SU-DHL-6 (cell line): ENCODE results near the gene AJAP1.

ENCODE experiments used
- H2AFZ ChIP-seq: fragments of 200-600 bp; sonication (generic); 2 replicates; pipeline ENCODE4 v1.6.1; 2014; ENCODE audit warnings: low read depth, mild to moderate bottlenecking, moderate library complexity, mixed read lengths, antibody characterized with exemption, low read length; ENCODE audit not compliant: severe bottlenecking
- H3F3A ChIP-seq: fragments of 200-600 bp; shearing (Covaris generic); 2 replicates; pipeline ENCODE4 v1.6.0; 2016; ENCODE audit warnings: antibody characterized with exemption, mild to moderate bottlenecking; ENCODE audit not compliant: insufficient read depth
- H3K27ac ChIP-seq: fragments of 200-600 bp; sonication (generic); 2 replicates; pipeline ENCODE4 v1.5.1; 2016; ENCODE audit warnings: low read depth, mild to moderate bottlenecking, low read length, moderate library complexity, mixed read lengths
- H3K27me3 ChIP-seq: fragments of 200-600 bp; sonication (generic), shearing (Covaris generic); 2 replicates; pipeline ENCODE4 v1.6.0; 2014; ENCODE audit warnings: mild to moderate bottlenecking, low read length
- H3K36me3 ChIP-seq: fragments of 200-600 bp; sonication (generic); 2 replicates; pipeline ENCODE4 v1.6.1; 2014; ENCODE audit warnings: mild to moderate bottlenecking, low read length, mixed read lengths
- H3K4me2 ChIP-seq: fragments of 300-600, 200-600 bp; shearing (Covaris generic), sonication (generic); 2 replicates; pipeline ENCODE4 v1.6.0; 2014; ENCODE audit warnings: low read length, low read depth, mild to moderate bottlenecking; ENCODE audit not compliant: poor library complexity, severe bottlenecking
- H3K4me3 ChIP-seq: fragments of 200-600 bp; sonication (generic); 2 replicates; pipeline ENCODE4 v1.5.1; 2014; ENCODE audit warnings: antibody characterized with exemption, low read length, mild to moderate bottlenecking, mixed read lengths; ENCODE audit not compliant: insufficient read depth, poor library complexity, severe bottlenecking
- H3K79me2 ChIP-seq: fragments of 200-600 bp; sonication (generic); 2 replicates; pipeline ENCODE4 v1.6.1; 2014; ENCODE audit warnings: mild to moderate bottlenecking, low read length, moderate library complexity; ENCODE audit not compliant: insufficient read depth
- H3K9ac ChIP-seq: fragments of 200-600 bp; sonication (generic); 2 replicates; pipeline ENCODE4 v1.7.0; 2014; ENCODE audit warnings: mild to moderate bottlenecking, low read length
- H3K9me2 ChIP-seq: fragments of 200-600 bp; sonication (generic); replicated peaks from 2 replicates; pipeline ENCODE4 v1.6.1; 2014; ENCODE audit warnings: low read length; ENCODE audit not compliant: insufficient read depth
- H3K9me3 ChIP-seq: fragments of 200-600 bp; sonication (generic); 2 replicates; pipeline ENCODE4 v1.6.1; 2014; ENCODE audit warnings: low read length, mixed read lengths; ENCODE audit not compliant: insufficient read depth
- H4K20me1 ChIP-seq: fragments of 200-600 bp; sonication (generic); 2 replicates; pipeline ENCODE4 v1.6.1; 2014; ENCODE audit warnings: low read depth, mild to moderate bottlenecking, antibody characterized with exemption, low read length, moderate library complexity, mixed read lengths
- CTCF ChIP-seq: fragments of 200-600 bp; sonication (generic); IDR thresholded peaks from one replicate; pipeline ENCODE4 v1.5.1; 2017; ENCODE audit warnings: antibody characterized with exemption, mild to moderate bottlenecking, low read length, moderate library complexity; ENCODE audit not compliant: insufficient read depth, poor library complexity, severe bottlenecking
- EZH2phosphoT487 ChIP-seq: fragments of 200-600 bp; sonication (generic), shearing (Covaris generic); conservative IDR thresholded peaks from 2 replicates; pipeline ENCODE4 v1.6.1; 2018; ENCODE audit warnings: mild to moderate bottlenecking, antibody characterized with exemption, low read length, moderate library complexity, mixed read lengths

Gene AJAP1

GRCh38 chr1:4770713-4771112, 116.3 kb downstream of the AJAP1 start:
- Histone ChIP-seq H3K27ac (no peak overlapping the region), H3K4me2 (no peak overlapping the region), H3K79me2 (no peaks in the 10 kb centered on the region), H3K36me3 (no peaks in the 10 kb centered on the region), H3K9me3 (no peaks in the 10 kb centered on the region), H3K9ac (no peak overlapping the region), H3K4me3 (no peak overlapping the region), H3F3A (no peaks in the 10 kb centered on the region), H3K9me2 (no peaks in the 10 kb centered on the region), H3K27me3 (no peaks in the 10 kb centered on the region), H4K20me1 (no peaks in the 10 kb centered on the region), H2AFZ (no peak overlapping the region)
- TF ChIP-seq CTCF (no peak), EZH2phosphoT487 (no peak)

GRCh38 chr1:4771267-4771666, 116.9 kb downstream of the AJAP1 start:
- Histone ChIP-seq H3K4me3 (no peak overlapping the region), H3K79me2 (no peaks in the 10 kb centered on the region), H3K9ac (no peak overlapping the region), H3K9me2 (no peaks in the 10 kb centered on the region), H3K4me2 (no peak overlapping the region), H2AFZ (no peak overlapping the region), H3K36me3 (no peaks in the 10 kb centered on the region), H3K27me3 (no peaks in the 10 kb centered on the region), H3F3A (no peaks in the 10 kb centered on the region), H3K9me3 (no peaks in the 10 kb centered on the region), H4K20me1 (no peaks in the 10 kb centered on the region), H3K27ac (no peak overlapping the region)
- TF ChIP-seq CTCF: no peak
- TF ChIP-seq EZH2phosphoT487: no peak

GRCh38 chr1:4771721-4772120, 117.3 kb downstream of the AJAP1 start:
- Histone ChIP-seq H3K27ac (no peak overlapping the region), H3K9me3 (no peaks in the 10 kb centered on the region)
- no peak for TF ChIP-seq CTCF
- TF ChIP-seq EZH2phosphoT487: no peak

More at GRCh38 chr1:4771721-4772120, 117.3 kb downstream of the AJAP1 start:
- no peak overlapping the region for H3K9ac ChIP-seq
- no peaks in the 10 kb centered on the region for H3K36me3 ChIP-seq
- no peaks in the 10 kb centered on the region for H4K20me1 ChIP-seq
- H3K4me2 ChIP-seq: no peak overlapping the region
- H3K79me2 ChIP-seq: no peaks in the 10 kb centered on the region
- H2AFZ ChIP-seq: no peak overlapping the region
- H3F3A ChIP-seq: no peaks in the 10 kb centered on the region
- H3K27me3 ChIP-seq: no peaks in the 10 kb centered on the region
- no peaks in the 10 kb centered on the region for H3K9me2 ChIP-seq
- no peak overlapping the region for H3K4me3 ChIP-seq
